T-cell (primary cell): ENCODE measurements around the gene CCDC197. TPM values are rescaled to one million over a fixed set of nuclear protein-coding genes. Genes with fewer than 3 reads are reported as not detected.
A peak's percentile ranks its signal among the peaks of the same experiment; 100 is the strongest.

ENCODE experiments used
- ATAC-seq, 4 experiments: fragments of 200-7000 bp in 3 of 4; fragments of 150-1000 bp in 1 of 4; cut with Tn5 transposase; replicated peaks in 1 of 4; 1 replicate in 3 of 4; 2 replicates in 1 of 4; pipeline ENCODE4 v1.10.0; 2021; ENCODE audit warnings: moderate library complexity in 3 of 4, mild to moderate bottlenecking in 2 of 4, moderate number of reproducible peaks in 1 of 4
- CTCF ChIA-PET, 2 donors: fragments of 300-600 bp; sonication (Branson Sonifier 250); formaldehyde crosslinking; loops; one replicate each; lab custom pipeline; 2022; ENCODE audit warnings: antibody characterized with exemption in 2 of 2; lab: Charles Lee
- POLR2A ChIA-PET, 2 donors: fragments of 300-600 bp; sonication (Branson Sonifier 250); formaldehyde crosslinking; loops; one replicate each; lab custom pipeline; 2022; ENCODE audit warnings: antibody characterized with exemption in 2 of 2; lab: Charles Lee
- DNase-seq, 35 experiments: peaks; one replicate each; pipeline versions ENCODE4 v3.0.0 to v3.0.0-alpha.2; 2013 to 2023
- H3K27ac ChIP-seq: one replicate; pipeline ENCODE4 v1.5.1; 2013; ENCODE audit warnings: low read length
- H3K27me3 ChIP-seq, 2 experiments: replicated peaks in 1 of 2; 1 replicate in 1 of 2; 2 replicates in 1 of 2; pipeline versions ENCODE4 v1.6.1 to v1.7.0; 2013; ENCODE audit warnings: low read length in 1 of 2, mixed read lengths in 1 of 2; ENCODE audit not compliant: control insufficient read depth in 2 of 2, insufficient read depth in 2 of 2; ENCODE audit errors: extremely low read depth in 1 of 2
- H3K36me3 ChIP-seq, 2 donors: 1 replicate in 1 of 2; 2 replicates in 1 of 2; pipeline versions ENCODE4 v1.6.1 to v1.7.0; 2013; ENCODE audit warnings: low read length in 1 of 2; ENCODE audit not compliant: control insufficient read depth in 2 of 2, insufficient read depth in 1 of 2; ENCODE audit errors: extremely low read depth in 1 of 2
- H3K4me1 ChIP-seq, 2 experiments: 1 replicate in 1 of 2; 2 replicates in 1 of 2; pipeline versions ENCODE4 v1.6.1 to v1.7.0; 2013; ENCODE audit warnings: low read length in 2 of 2, mixed read lengths in 1 of 2; ENCODE audit not compliant: insufficient read depth in 2 of 2, control insufficient read depth in 1 of 2; ENCODE audit errors: extremely low read depth in 1 of 2
- H3K4me3 ChIP-seq, 2 donors: 1 replicate in 1 of 2; 2 replicates in 1 of 2; pipeline versions ENCODE4 v1.5.1 to v1.7.0; 2013; ENCODE audit warnings: mild to moderate bottlenecking in 2 of 2, low read length in 1 of 2, moderate library complexity in 1 of 2; ENCODE audit not compliant: control insufficient read depth in 1 of 2; ENCODE audit errors: extremely low read depth in 1 of 2
- H3K9me3 ChIP-seq: 2 replicates; pipeline ENCODE4 v1.7.0; 2013
- H3K27ac Mint-ChIP-seq, 2 donors: one replicate each; pipeline ENCODE4 v1.8.0; 2020 to 2021; ENCODE audit warnings: mild to moderate bottlenecking in 2 of 2, mixed read lengths in 2 of 2
- H3K27me3 Mint-ChIP-seq, 2 donors: one replicate each; pipeline ENCODE4 v1.8.0; 2021 to 2022; ENCODE audit warnings: mixed read lengths in 2 of 2
- H3K36me3 Mint-ChIP-seq: one replicate; pipeline ENCODE4 v1.8.0; 2021; ENCODE audit warnings: mixed read lengths
- H3K4me1 Mint-ChIP-seq, 3 donors: one replicate each; pipeline ENCODE4 v1.8.0; 2020 to 2022; ENCODE audit warnings: mixed read lengths in 3 of 3, mild to moderate bottlenecking in 1 of 3
- H3K4me3 Mint-ChIP-seq, 3 donors: one replicate each; pipeline ENCODE4 v1.8.0; 2020 to 2022; ENCODE audit warnings: mild to moderate bottlenecking in 3 of 3, mixed read lengths in 3 of 3, moderate library complexity in 3 of 3
- H3K9me3 Mint-ChIP-seq, 3 donors: one replicate each; pipeline ENCODE4 v1.8.0; 2020 to 2022; ENCODE audit warnings: mixed read lengths in 3 of 3
- WGBS: methylation state at CpG from one replicate; pipeline ENCODE4 v1.1.5; 2013; ENCODE audit warnings: missing lambda C conversion rate; ENCODE audit not compliant: insufficient coverage; 5-methylcytosine and 5-hydroxymethylcytosine counted together
- total RNA-seq, 35 experiments: library from RNA in 6 of 35; stranded (reverse) in 6 of 35; fragments of 120-200 nt in 1 of 35; gene quantifications; one replicate each; pipeline versions ENCODE4 v1.2.1 to v1.2.4 and lab custom pipeline; 2013 to 2026

Gene CCDC197
- total RNA-seq, 5 donors from 2014 or later (not counting 1 experiment from before 2014, with no cell fraction given): not detected

GRCh38 chr14:93977790-93978581 lies 19.1 kb upstream of the CCDC197 start:
- 98% methylated on average over 5 of the region's 11 CpGs for WGBS
- H3K36me3 ChIP-seq: no peaks in the 10 kb centered on the region
- ChIA-PET CTCF (interaction anchor here in 1 of 2 donors (0.6 to 1.1 kb wide), 5 partner anchors 15 to 203 kb away, joined by 3 to 12 read pairs (median 4); no protein-coding TSS in a partner anchor), POLR2A (interaction anchor here in 1 of 2 donors (0.7 kb wide), 1 partner anchor 102 kb away, joined by 3 read pairs; no protein-coding TSS in a partner anchor)
- peaks cover 0 to 24% of the 10 kb centered on the region in 2 experiments for H3K27me3 ChIP-seq
- peak overlapping the region in 1 of 2 donors; percentile 15 for H3K4me3 ChIP-seq
- H3K27ac Mint-ChIP-seq: peak overlapping the region; percentile 90 to 91
- H3K4me1 Mint-ChIP-seq: peaks cover 53 to 62% (median 53%) of the 10 kb centered on the region in 3 donors
- peaks cover 6% of the 10 kb centered on the region for H3K36me3 Mint-ChIP-seq
- ATAC-seq (peak; percentile 90 to 95 (median 94)), DNase-seq (peak; percentile 42 to 89 (median 61))
- H3K27ac ChIP-seq: peak overlapping the region; percentile 67
- H3K9me3 ChIP-seq: no peaks in the 10 kb centered on the region
- H3K27me3 Mint-ChIP-seq: peaks cover 0 to under 1% of the 10 kb centered on the region in 2 donors
- peak overlapping the region in 2 of 3 donors; percentile 31 to 64 for H3K4me3 Mint-ChIP-seq
- peaks cover 11 to 14% (median 12%) of the 10 kb centered on the region in 3 donors for H3K9me3 Mint-ChIP-seq
- H3K4me1 ChIP-seq: peaks cover 10 to 62% of the 10 kb centered on the region in 2 experiments

- Mint-ChIP-seq H3K27me3 (peaks cover 0 to 1% of the 10 kb centered on the region in 2 donors), H3K36me3 (peaks cover 6% of the 10 kb centered on the region), H3K4me1 (peaks cover 50 to 62% (median 50%) of the 10 kb centered on the region in 3 donors), H3K27ac (peak overlapping the region; percentile 90 to 91), H3K9me3 (peaks cover 11 to 14% (median 12%) of the 10 kb centered on the region in 3 donors), H3K4me3 (peak overlapping the region in 2 of 3 donors; percentile 25 to 64)
- ChIA-PET CTCF (interaction anchor here in 1 of 2 donors (0.6 to 1.3 kb wide), 6 partner anchors 15 to 202 kb away, joined by 3 to 12 read pairs (median 4); no protein-coding TSS in a partner anchor), POLR2A (interaction anchor here (0.6 to 0.7 kb wide), 2 partner anchors 101 to 967 kb away, joined by 3 read pairs; no protein-coding TSS in a partner anchor)
- Histone ChIP-seq H3K4me1 (peaks cover 10 to 62% of the 10 kb centered on the region in 2 experiments), H3K36me3 (no peaks in the 10 kb centered on the region), H3K4me3 (no peak overlapping the region), H3K27ac (peak overlapping the region; percentile 67), H3K9me3 (no peaks in the 10 kb centered on the region), H3K27me3 (peaks cover 0 to 28% of the 10 kb centered on the region in 2 experiments)
- peak in 2 of 4 experiments; percentile 12 to 37 for ATAC-seq
- no peak for DNase-seq
- WGBS: 76% methylated on average over 4 of the region's 4 CpGs
Measured at GRCh38 chr14:93978735-93979134, 18.4 kb upstream of the CCDC197 start.

GRCh38 chr14:93980456-93981201 lies 16.5 kb upstream of the CCDC197 start:
- POLR2A ChIA-PET: no interaction called here
- CTCF ChIA-PET: interaction anchor here (1.5 to 1.6 kb wide), 2 partner anchors 41 kb away, joined by 3 to 5 read pairs; no protein-coding TSS in a partner anchor
- Mint-ChIP-seq H3K4me1 (peaks cover 45 to 58% (median 47%) of the 10 kb centered on the region in 3 donors), H3K27me3 (peaks cover 0 to 1% of the 10 kb centered on the region in 2 donors), H3K27ac (peak overlapping the region in 1 of 2 donors; percentile 56), H3K36me3 (peaks cover 6% of the 10 kb centered on the region), H3K9me3 (peaks cover 10 to 14% (median 11%) of the 10 kb centered on the region in 3 donors), H3K4me3 (no peak overlapping the region)
- ATAC-seq (no peak), DNase-seq (no peak)
- H3K36me3 ChIP-seq: no peaks in the 10 kb centered on the region
- no peak overlapping the region for H3K4me3 ChIP-seq
- H3K4me1 ChIP-seq: peaks cover 10 to 55% of the 10 kb centered on the region in 2 experiments
- H3K9me3 ChIP-seq: no peaks in the 10 kb centered on the region
- H3K27ac ChIP-seq: no peak overlapping the region
- peaks cover 0 to 30% of the 10 kb centered on the region in 2 experiments for H3K27me3 ChIP-seq
- WGBS: 95% methylated on average over 8 of the region's 11 CpGs

- Histone ChIP-seq H3K36me3 (no peaks in the 10 kb centered on the region), H3K4me1 (peaks cover 10 to 45% of the 10 kb centered on the region in 2 experiments), H3K9me3 (no peaks in the 10 kb centered on the region), H3K27me3 (peaks cover 0 to 30% of the 10 kb centered on the region in 2 experiments), H3K4me3 (no peak overlapping the region), H3K27ac (no peak overlapping the region)
- Mint-ChIP-seq H3K27me3 (peaks cover 0 to 1% of the 10 kb centered on the region in 2 donors), H3K4me3 (no peak overlapping the region), H3K4me1 (peaks cover 36 to 49% (median 37%) of the 10 kb centered on the region in 3 donors), H3K36me3 (peaks cover 5% of the 10 kb centered on the region), H3K27ac (peak overlapping the region in 1 of 2 donors; percentile 41), H3K9me3 (peaks cover 4 to 10% (median 6%) of the 10 kb centered on the region in 3 donors)
- ATAC-seq (no peak), DNase-seq (no peak)
- ChIA-PET CTCF (interaction anchor here (0.6 to 1.6 kb wide), 3 partner anchors 42 to 199 kb away, joined by 3 to 5 read pairs (median 3); no protein-coding TSS in a partner anchor), POLR2A (interaction anchor here in 1 of 2 donors (0.6 kb wide), 1 partner anchor 19 kb away, joined by 3 read pairs; no protein-coding TSS in a partner anchor)
- 97% methylated on average over 6 of the region's 9 CpGs for WGBS
Measured at GRCh38 chr14:93981316-93982229, 15.5 kb upstream of the CCDC197 start.

GRCh38 chr14:93982230-93983007 lies 14.7 kb upstream of the CCDC197 start:
- Histone ChIP-seq H3K27ac (no peak overlapping the region), H3K9me3 (no peaks in the 10 kb centered on the region), H3K4me1 (peaks cover 10 to 37% of the 10 kb centered on the region in 2 experiments), H3K36me3 (no peaks in the 10 kb centered on the region), H3K27me3 (peaks cover 0 to 31% of the 10 kb centered on the region in 2 experiments), H3K4me3 (no peak overlapping the region)
- WGBS: 92% methylated on average over 2 of the region's 10 CpGs
- Mint-ChIP-seq H3K9me3 (peaks cover 0 to 4% (median 3%) of the 10 kb centered on the region in 3 donors), H3K4me3 (no peak overlapping the region), H3K27me3 (peaks cover 0 to 1% of the 10 kb centered on the region in 2 donors), H3K4me1 (peaks cover 27 to 40% (median 29%) of the 10 kb centered on the region in 3 donors), H3K27ac (peak overlapping the region in 1 of 2 donors; percentile 28), H3K36me3 (peaks cover 2% of the 10 kb centered on the region)
- ChIA-PET POLR2A (interaction anchor here in 1 of 2 donors (0.6 kb wide), 1 partner anchor 20 kb away, joined by 3 read pairs; no protein-coding TSS in a partner anchor), CTCF (interaction anchor here (0.6 to 1.6 kb wide), 5 partner anchors 42 to 540 kb away, joined by 3 to 5 read pairs (median 3); no protein-coding TSS in a partner anchor)
- no peak for DNase-seq
- ATAC-seq: no peak
